ENCODE measurements around the gene TP53I3.

The TP53I3 gene

DNA sequence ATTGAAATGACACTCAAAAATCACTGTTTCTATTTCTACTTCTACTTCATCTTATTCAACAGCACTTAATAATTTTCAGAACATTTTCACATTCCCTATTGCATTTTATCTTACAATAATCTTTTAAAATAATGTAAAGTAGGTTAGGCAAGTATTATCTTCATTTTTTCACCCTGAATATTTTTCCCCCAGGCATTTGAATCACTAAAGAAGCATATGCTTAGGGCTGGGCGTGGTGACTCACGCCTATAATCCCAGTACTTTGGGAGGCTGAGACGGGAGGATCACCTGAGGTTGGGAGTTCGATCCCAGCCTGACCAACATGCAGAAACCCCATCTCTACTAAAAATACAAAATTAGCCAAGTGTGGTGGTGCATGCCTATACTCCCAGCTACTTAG lies 44.1 kb downstream of the TP53I3 start:
- no peak overlapping the region for H3K4me3 Mint-ChIP-seq
- no peaks in the 10 kb centered on the region for H3K9me3 Mint-ChIP-seq
- H3K4me1 Mint-ChIP-seq (ENCODE audit: low read depth): peaks cover 5% of the 10 kb centered on the region
- H3K27me3 Mint-ChIP-seq: no peaks in the 10 kb centered on the region
- peaks cover 18% of the 10 kb centered on the region for H3K36me3 Mint-ChIP-seq (ENCODE audit: low read depth)
- intact Hi-C loops (cut with micrococcal nuclease): no loop called here
- H3K27ac Mint-ChIP-seq: no peak overlapping the region

DNA sequence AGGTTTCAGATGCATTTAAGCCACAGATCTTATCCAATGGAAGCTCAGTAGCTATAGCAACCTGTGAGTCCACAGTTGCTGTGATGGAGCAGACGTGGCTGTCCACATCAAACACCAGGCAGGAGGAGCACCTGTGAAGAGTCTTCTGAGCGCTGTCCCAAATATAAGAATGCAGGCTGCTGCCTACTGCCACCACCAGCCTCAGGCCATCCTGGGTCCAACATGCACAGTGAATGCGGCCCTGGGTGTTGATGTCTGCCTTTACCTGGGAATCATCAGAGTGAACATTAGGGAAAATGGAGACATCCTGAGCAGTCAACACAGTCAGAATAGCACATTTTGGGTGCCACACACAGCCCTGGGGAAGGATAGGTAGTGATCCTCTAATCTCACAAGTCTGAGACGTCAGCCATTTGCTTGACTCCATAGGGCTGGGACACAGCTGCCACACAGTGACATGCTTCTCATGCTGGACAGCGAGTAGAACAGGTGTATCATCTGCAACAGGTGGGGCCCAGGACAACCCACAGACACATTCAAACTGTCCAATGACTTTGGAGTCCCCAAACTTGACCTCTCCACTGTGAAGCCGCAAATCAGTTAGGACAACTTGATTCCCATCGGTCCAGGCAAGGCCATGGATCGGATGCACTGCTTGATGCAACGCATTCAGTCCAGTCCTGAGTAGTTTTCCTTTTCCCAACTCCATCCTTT lies 45.7 kb downstream of the TP53I3 start:
- H3K36me3 Mint-ChIP-seq (ENCODE audit: low read depth): peaks cover 18% of the 10 kb centered on the region
- H3K4me1 Mint-ChIP-seq (ENCODE audit: low read depth): no peaks in the 10 kb centered on the region
- H3K27ac Mint-ChIP-seq: no peak overlapping the region
- H3K27me3 Mint-ChIP-seq: no peaks in the 10 kb centered on the region
- no peaks in the 10 kb centered on the region for H3K9me3 Mint-ChIP-seq
- intact Hi-C loops (cut with micrococcal nuclease): no loop called here
- no peak overlapping the region for H3K4me3 Mint-ChIP-seq

All from dendritic cell treated with granulocyte-macrophage colony-stimulating factor and Interleukin-4, amounts not matched to agents 40 ng/mL and 50 ng/mL, for 4 days (primary cell).